Activated naive CD4-positive, alpha-beta T cell treated with anti-CD3 and anti-CD28 coated beads, Interleukin-2, amount 50 U/mL, for 72 hours (primary cell): ENCODE data around the gene ITGB4. TPM values are rescaled to one million over a fixed set of nuclear protein-coding genes. Genes with fewer than 3 reads are reported as not detected.
A peak's percentile ranks its signal among the peaks of the same experiment; 100 is the strongest.
"Not testable (repeated sequence)": the region's sequence is repeated elsewhere in the genome, so short reads cannot be mapped to it uniquely, and the experiment has no call there.

ENCODE experiments used
- ATAC-seq, 2 donors: fragments of 150-1000 bp; cut with Tn5 transposase; 2 replicates each; pipeline ENCODE4 v1.10.0; 2021; ENCODE audit warnings: mild to moderate bottlenecking in 2 of 2, moderate library complexity in 2 of 2
- DNase-seq, 2 donors: peaks; one replicate each; pipeline ENCODE4 v3.0.0; 2021 to 2022; ENCODE audit warnings: low spot score in 2 of 2
- H3K27ac Mint-ChIP-seq, 2 donors: one replicate each; pipeline ENCODE4 v1.8.0; 2022; ENCODE audit warnings: mild to moderate bottlenecking in 2 of 2, mixed read lengths in 2 of 2
- H3K36me3 Mint-ChIP-seq, 2 donors: one replicate each; pipeline ENCODE4 v1.8.0; 2022; ENCODE audit warnings: mixed read lengths in 2 of 2
- H3K9me3 Mint-ChIP-seq, 2 donors: one replicate each; pipeline ENCODE4 v1.8.0; 2022; ENCODE audit warnings: mixed read lengths in 2 of 2
- total RNA-seq, 2 donors: library from RNA; stranded (reverse); gene quantifications; one replicate each; pipeline ENCODE4 v1.2.3, GENCODE V29; 2022

Gene ITGB4
- total RNA-seq, 2 donors from 2014 or later: 0.76 to 1.1 TPM

- DNase-seq (no peak), ATAC-seq (no peak)
- Mint-ChIP-seq H3K27ac (no peak overlapping the region), H3K9me3 (no peaks in the 10 kb centered on the region), H3K36me3 (no peaks in the 10 kb centered on the region)
Measured at GRCh38 chr17:75767881-75768280, 46.6 kb downstream of the ITGB4 start.

GRCh38 chr17:75769536-75769935 is 48.3 kb downstream of the ITGB4 start:
- ATAC-seq: no peak
- H3K36me3 Mint-ChIP-seq: no peaks in the 10 kb centered on the region
- DNase-seq: peak in 1 of 2 donors; percentile 37
- no peaks in the 10 kb centered on the region for H3K9me3 Mint-ChIP-seq
- no peak overlapping the region for H3K27ac Mint-ChIP-seq

GRCh38 chr17:75771334-75772281 is 50.3 kb downstream of the ITGB4 start:
- DNase-seq: peak in 1 of 2 donors; percentile 52
- peaks cover 3 to 6% of the 10 kb centered on the region in 2 donors for H3K36me3 Mint-ChIP-seq
- peak overlapping the region in 1 of 2 donors; percentile 85 for H3K27ac Mint-ChIP-seq
- no peaks in the 10 kb centered on the region for H3K9me3 Mint-ChIP-seq
- ATAC-seq: peak in 1 of 2 donors; percentile 2

- peak; percentile 1 to 6 for ATAC-seq
- no peaks in the 10 kb centered on the region for H3K9me3 Mint-ChIP-seq
- H3K27ac Mint-ChIP-seq: peak overlapping the region; percentile 1 to 93
- H3K36me3 Mint-ChIP-seq: peaks cover 20 to 22% of the 10 kb centered on the region in 2 donors
- DNase-seq: peak in 1 of 2 donors; percentile 62
Measured at GRCh38 chr17:75773121-75773807, 52.0 kb downstream of the ITGB4 start.

- Mint-ChIP-seq H3K36me3 (peaks cover 27 to 29% of the 10 kb centered on the region in 2 donors), H3K9me3 (no peaks in the 10 kb centered on the region), H3K27ac (peak overlapping the region; percentile 1 to 99)
- peak in 1 of 2 donors; percentile 55 for DNase-seq
- peak; percentile 6 to 9 for ATAC-seq
Measured at GRCh38 chr17:75773808-75774470, 52.7 kb downstream of the ITGB4 start.

- DNase-seq: peak in 1 of 2 donors; percentile 57
- Mint-ChIP-seq H3K27ac (peak overlapping the region; percentile 1 to 99), H3K9me3 (no peaks in the 10 kb centered on the region), H3K36me3 (peaks cover 29 to 32% of the 10 kb centered on the region in 2 donors)
- ATAC-seq: no peak
Measured at GRCh38 chr17:75774471-75774990, 53.3 kb downstream of the ITGB4 start.

GRCh38 chr17:75774991-75775668 is 53.9 kb downstream of the ITGB4 start:
- H3K9me3 Mint-ChIP-seq: no peaks in the 10 kb centered on the region
- ATAC-seq (no peak), DNase-seq (no peak)
- H3K27ac Mint-ChIP-seq: peak overlapping the region; percentile 99
- peaks cover 33 to 36% of the 10 kb centered on the region in 2 donors for H3K36me3 Mint-ChIP-seq

GRCh38 chr17:75776386-75777295 is 55.4 kb downstream of the ITGB4 start:
- peak in 1 of 2 donors; percentile 46 for DNase-seq

GRCh38 chr17:75777296-75777922 is 56.1 kb downstream of the ITGB4 start:
- ATAC-seq (no peak), DNase-seq (no peak)
- H3K9me3 Mint-ChIP-seq: no peaks in the 10 kb centered on the region
- peaks cover 33 to 36% of the 10 kb centered on the region in 2 donors for H3K36me3 Mint-ChIP-seq
- peak overlapping the region; percentile 99 for H3K27ac Mint-ChIP-seq

More at GRCh38 chr17:75776386-75777295, 55.4 kb downstream of the ITGB4 start:
- Mint-ChIP-seq H3K36me3 (peaks cover 33 to 36% of the 10 kb centered on the region in 2 donors), H3K27ac (peak overlapping the region; percentile 99), H3K9me3 (no peaks in the 10 kb centered on the region)
- no peak for ATAC-seq

- peak overlapping the region; percentile 99 for H3K27ac Mint-ChIP-seq
- DNase-seq, H3K9me3 Mint-ChIP-seq, ATAC-seq: not testable (repeated sequence)
- peaks cover 33 to 36% of the 10 kb centered on the region in 2 donors for H3K36me3 Mint-ChIP-seq
Measured at GRCh38 chr17:75778066-75778860, 57.0 kb downstream of the ITGB4 start.

- Mint-ChIP-seq H3K9me3 (no peaks in the 10 kb centered on the region), H3K36me3 (peaks cover 33 to 36% of the 10 kb centered on the region in 2 donors), H3K27ac (peak overlapping the region; percentile 99)
- peak in 1 of 2 donors; percentile 2 for ATAC-seq
- peak in 1 of 2 donors; percentile 76 for DNase-seq
Measured at GRCh38 chr17:75778861-75779249, 57.6 kb downstream of the ITGB4 start.

- peak overlapping the region; percentile 99 to 100 for H3K27ac Mint-ChIP-seq
- DNase-seq (peak; percentile 89 to 97), ATAC-seq (peak; percentile 72 to 74)
- peaks cover 33 to 36% of the 10 kb centered on the region in 2 donors for H3K36me3 Mint-ChIP-seq
- no peaks in the 10 kb centered on the region for H3K9me3 Mint-ChIP-seq
Measured at GRCh38 chr17:75779250-75779986, 58.2 kb downstream of the ITGB4 start.
